Mesodermal cell (in vitro differentiated cells): ENCODE data around the gene TPGS1.

Experiments used
- H3K27ac ChIP-seq: 2 replicates; pipeline ENCODE4 v1.7.0; 2013; ENCODE audit warnings: mild to moderate bottlenecking, low read depth, low read length, moderate library complexity; ENCODE audit not compliant: severe bottlenecking
- H3K36me3 ChIP-seq: 2 replicates; pipeline ENCODE4 v1.7.1; 2013; ENCODE audit warnings: mild to moderate bottlenecking, low read length, moderate library complexity; ENCODE audit not compliant: control insufficient read depth, insufficient read depth
- H3K4me1 ChIP-seq: one replicate; pipeline ENCODE4 v1.7.1; 2013; ENCODE audit warnings: mild to moderate bottlenecking, low read length; ENCODE audit not compliant: insufficient read depth, control insufficient read depth, poor library complexity, severe bottlenecking
- H3K4me3 ChIP-seq: 2 replicates; pipeline ENCODE4 v1.7.0; 2013; ENCODE audit warnings: low read length, control low read depth, mild to moderate bottlenecking; ENCODE audit not compliant: insufficient read depth, poor library complexity, severe bottlenecking; ENCODE audit errors: extremely low read depth
- H3K9me3 ChIP-seq: 2 replicates; pipeline ENCODE4 v1.7.1; 2013; ENCODE audit warnings: mild to moderate bottlenecking, low read length, moderate library complexity; ENCODE audit not compliant: control insufficient read depth
- WGBS, 2 experiments: methylation state at CpG; one replicate each; pipeline ENCODE4 v1.1.5; 2013; ENCODE audit warnings: missing lambda C conversion rate in 2 of 2; ENCODE audit not compliant: insufficient coverage in 2 of 2; 5-methylcytosine and 5-hydroxymethylcytosine counted together

The TPGS1 gene

GRCh38 chr19:536031-536880 lies 29.0 kb downstream of the TPGS1 start:
- H3K4me1 ChIP-seq, result peaks cover 11% of the 10 kb centered on the region
- peaks cover 63% of the 10 kb centered on the region for H3K36me3 ChIP-seq
- no peak overlapping the region for H3K4me3 ChIP-seq
- 95 to 96% methylated on average over 53 to 55 of the region's 55 CpGs for WGBS, 2 experiments
- no peak overlapping the region for H3K27ac ChIP-seq
- H3K9me3 ChIP-seq, result no peaks in the 10 kb centered on the region

DNA sequence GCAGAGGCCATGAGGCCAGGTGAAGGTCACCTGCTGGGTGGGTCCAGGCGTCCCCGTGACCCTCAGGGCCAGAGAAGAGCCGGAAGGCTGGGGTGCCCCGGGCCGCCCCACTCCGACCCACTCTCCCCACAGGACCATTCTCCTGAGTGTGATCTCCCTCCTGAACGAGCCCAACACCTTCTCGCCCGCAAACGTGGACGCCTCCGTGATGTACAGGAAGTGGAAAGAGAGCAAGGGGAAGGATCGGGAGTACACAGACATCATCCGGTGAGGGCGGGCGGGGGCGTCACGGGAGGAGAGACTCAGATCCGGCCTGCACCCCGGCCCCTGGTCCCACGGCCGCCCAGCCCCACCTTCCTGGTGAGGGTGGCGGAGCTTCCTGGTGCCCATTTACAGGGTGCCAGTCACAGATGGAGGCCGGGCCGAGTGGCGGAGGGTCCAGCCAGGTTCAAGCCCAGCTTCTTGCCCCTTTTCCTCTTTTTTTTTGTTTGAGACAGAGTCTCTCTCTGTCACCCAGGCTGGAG lies 29.6 kb downstream of the TPGS1 start:
- no peak overlapping the region for H3K4me3 ChIP-seq
- no peak overlapping the region for H3K27ac ChIP-seq
- H3K4me1 ChIP-seq, result peaks cover 11% of the 10 kb centered on the region
- no peaks in the 10 kb centered on the region for H3K9me3 ChIP-seq
- peaks cover 70% of the 10 kb centered on the region for H3K36me3 ChIP-seq
- WGBS, 2 experiments, result 93 to 99% methylated on average over 19 to 21 of the region's 26 CpGs

GRCh38 chr19:538641-539428 lies 31.5 kb downstream of the TPGS1 start:
- WGBS, 2 experiments, result 95 to 97% methylated on average over 38 to 40 of the region's 40 CpGs
- H3K4me3 ChIP-seq, result no peak overlapping the region
- H3K27ac ChIP-seq, result no peak overlapping the region
- peaks cover 74% of the 10 kb centered on the region for H3K36me3 ChIP-seq
- H3K9me3 ChIP-seq, result no peaks in the 10 kb centered on the region
- H3K4me1 ChIP-seq, result peaks cover 4% of the 10 kb centered on the region

GRCh38 chr19:539429-540030 lies 32.2 kb downstream of the TPGS1 start:
- Histone ChIP-seq H3K4me1 (no peaks in the 10 kb centered on the region), H3K4me3 (no peak overlapping the region), H3K9me3 (no peaks in the 10 kb centered on the region), H3K27ac (no peak overlapping the region), H3K36me3 (peaks cover 68% of the 10 kb centered on the region)
- 89 to 93% methylated on average over 26 to 28 of the region's 30 CpGs for WGBS, 2 experiments

GRCh38 chr19:540867-541637 lies 33.8 kb downstream of the TPGS1 start:
- no peaks in the 10 kb centered on the region for H3K4me1 ChIP-seq
- WGBS, 2 experiments, result 94 to 96% methylated on average over 45 to 51 of the region's 51 CpGs
- H3K36me3 ChIP-seq, result peaks cover 57% of the 10 kb centered on the region
- H3K27ac ChIP-seq, result no peak overlapping the region
- no peak overlapping the region for H3K4me3 ChIP-seq
- H3K9me3 ChIP-seq, result no peaks in the 10 kb centered on the region

- H3K9me3 ChIP-seq, result no peaks in the 10 kb centered on the region
- WGBS, 2 experiments, result 95 to 96% methylated on average over 12 to 26 of the region's 26 CpGs
- no peak overlapping the region for H3K4me3 ChIP-seq
- peaks cover 50% of the 10 kb centered on the region for H3K36me3 ChIP-seq
- H3K27ac ChIP-seq, result no peak overlapping the region
- H3K4me1 ChIP-seq, result no peaks in the 10 kb centered on the region
Measured at GRCh38 chr19:541699-542098, 34.4 kb downstream of the TPGS1 start.

DNA sequence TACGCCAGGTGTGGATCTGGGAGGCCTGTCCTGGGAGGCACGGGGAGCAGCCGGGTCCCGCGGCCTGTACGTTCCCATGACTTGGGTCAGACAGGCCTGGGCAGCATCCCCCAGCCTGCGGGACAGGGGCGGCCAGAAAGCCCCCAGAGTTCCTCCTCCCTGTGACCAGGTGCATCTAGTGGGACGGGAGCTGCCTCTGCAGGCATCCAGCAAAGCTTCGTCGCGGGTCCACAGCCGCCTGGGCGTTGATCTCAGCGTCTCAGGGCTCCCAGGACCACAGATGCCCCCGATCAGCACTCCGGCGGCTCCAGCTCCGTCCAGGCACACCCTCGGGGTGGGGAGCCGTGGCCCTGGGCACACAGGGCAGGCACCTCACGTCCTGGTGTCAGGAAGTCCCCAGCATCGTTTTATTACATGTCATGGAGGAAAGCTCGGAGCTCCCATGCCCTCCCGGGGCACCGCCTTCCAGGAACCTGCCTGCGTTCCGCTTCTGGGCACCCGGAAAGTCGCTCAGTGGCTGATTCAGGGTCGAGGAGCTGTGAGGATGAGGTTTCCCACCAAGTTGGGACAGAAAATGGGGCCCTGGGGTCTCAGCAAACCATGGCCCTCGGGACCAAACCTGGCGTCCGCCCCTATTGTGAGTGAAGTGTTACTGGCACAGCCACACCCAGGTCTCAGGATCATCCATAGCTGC lies 35.0 kb downstream of the TPGS1 start:
- Histone ChIP-seq H3K4me3 (no peak overlapping the region), H3K36me3 (peaks cover 45% of the 10 kb centered on the region), H3K9me3 (no peaks in the 10 kb centered on the region), H3K27ac (no peak overlapping the region), H3K4me1 (no peaks in the 10 kb centered on the region)
- 93 to 95% methylated on average over 33 to 34 of the region's 34 CpGs for WGBS, 2 experiments

- Histone ChIP-seq H3K27ac (no peak within 1 kb of the TSS), H3K36me3 (peaks cover 30% of the 10 kb centered on the region), H3K4me3 (no peak within 1 kb of the TSS), H3K4me1 (no peaks in the 10 kb centered on the region), H3K9me3 (no peaks in the 10 kb centered on the region)
- 84 to 89% methylated on average over 29 to 30 of the region's 31 CpGs for WGBS, 2 experiments
Measured at GRCh38 chr19:543910-544608, 36.8 kb downstream of the TPGS1 start, which contains the start of gene GZMM. GZMM (plus strand) TSS chr19:544053; CDS start chr19:544072, 19 bp downstream.

DNA sequence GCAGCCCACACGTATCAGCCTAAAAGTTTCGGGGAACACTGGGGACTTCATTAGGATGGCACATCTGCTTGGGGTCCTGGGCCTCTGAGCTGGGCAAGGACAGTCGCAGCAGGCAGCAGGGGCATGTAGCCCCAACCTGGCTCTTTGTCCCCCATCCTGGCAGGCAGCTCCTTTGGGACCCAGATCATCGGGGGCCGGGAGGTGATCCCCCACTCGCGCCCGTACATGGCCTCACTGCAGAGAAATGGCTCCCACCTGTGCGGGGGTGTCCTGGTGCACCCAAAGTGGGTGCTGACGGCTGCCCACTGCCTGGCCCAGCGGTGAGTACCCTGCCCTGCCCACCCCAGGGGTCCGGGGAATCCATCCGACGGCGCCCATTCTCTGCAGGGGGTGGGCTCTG lies 39.8 kb downstream of the TPGS1 start:
- whole genome bisulfite sequencing, 2 experiments, result 87 to 90% methylated on average over 13 to 15 of the region's 15 CpGs
- H3K4me1 ChIP-seq, result no peaks in the 10 kb centered on the region

More for the DNA sequence above, 39.8 kb downstream of the TPGS1 start:
- Histone ChIP-seq H3K27ac (no peak overlapping the region), H3K9me3 (no peaks in the 10 kb centered on the region), H3K4me3 (no peak overlapping the region), H3K36me3 (peaks cover 11% of the 10 kb centered on the region)
